Mucosa of stomach (tissue), 1 donor: ENCODE results near the gene LSS.
A peak's percentile ranks its signal among the peaks of the same experiment; 100 is the strongest.

ENCODE experiments used
- H3K27me3 ChIP-seq: one replicate; pipeline ENCODE4 v1.7.0; 2013; ENCODE audit warnings: mild to moderate bottlenecking, low read length; ENCODE audit not compliant: control insufficient read depth, insufficient read depth
- H3K36me3 ChIP-seq: one replicate; pipeline ENCODE4 v1.7.0; 2013; ENCODE audit warnings: low read length; ENCODE audit not compliant: control insufficient read depth, insufficient read depth
- H3K4me1 ChIP-seq: one replicate; pipeline ENCODE4 v1.7.0; 2013; ENCODE audit warnings: mild to moderate bottlenecking, low read length; ENCODE audit not compliant: control insufficient read depth, insufficient read depth
- H3K4me3 ChIP-seq: one replicate; pipeline ENCODE4 v1.7.0; 2013; ENCODE audit warnings: low read length
- H3K9ac ChIP-seq: one replicate; pipeline ENCODE4 v1.7.0; 2013; ENCODE audit warnings: mild to moderate bottlenecking, low read length, moderate library complexity
- H3K9me3 ChIP-seq: one replicate; pipeline ENCODE4 v1.7.0; 2013; ENCODE audit warnings: mild to moderate bottlenecking, low read length, moderate library complexity; ENCODE audit not compliant: control insufficient read depth
- donor health status: Pancreatic carcinoma.

The LSS gene

GRCh38 chr21:46228345-46229051, at the start of gene LSS:
TSS of gene LSS (minus strand) at chr21:46228774. CDS start at chr21:46228745, 29 bp downstream.
- H3K4me1 ChIP-seq: peaks cover 23% of the 10 kb centered on the region
- H3K9ac ChIP-seq: peak within 1 kb of the TSS; percentile 65
- H3K4me3 ChIP-seq: peak within 1 kb of the TSS; percentile 32
- H3K36me3 ChIP-seq: peaks cover under 1% of the 10 kb centered on the region
- H3K9me3 ChIP-seq: no peaks in the 10 kb centered on the region
- H3K27me3 ChIP-seq: no peaks in the 10 kb centered on the region

GRCh38 chr21:46274797-46275390, 46.3 kb upstream of the LSS start:
- Histone ChIP-seq H3K27me3 (no peaks in the 10 kb centered on the region), H3K4me1 (no peaks in the 10 kb centered on the region), H3K9me3 (no peaks in the 10 kb centered on the region), H3K9ac (no peak overlapping the region), H3K36me3 (peaks cover 25% of the 10 kb centered on the region), H3K4me3 (no peak overlapping the region)

- Histone ChIP-seq H3K9me3 (no peaks in the 10 kb centered on the region), H3K27me3 (no peaks in the 10 kb centered on the region), H3K9ac (no peak overlapping the region), H3K4me3 (no peak overlapping the region), H3K36me3 (peaks cover 17% of the 10 kb centered on the region), H3K4me1 (no peaks in the 10 kb centered on the region)
Measured at GRCh38 chr21:46273341-46273740, 44.8 kb upstream of the LSS start.

GRCh38 chr21:46269466-46269865, 40.9 kb upstream of the LSS start:
- Histone ChIP-seq H3K36me3 (peaks cover 5% of the 10 kb centered on the region), H3K4me3 (no peak overlapping the region)

GRCh38 chr21:46268371-46268770, 39.8 kb upstream of the LSS start:
- peaks cover 12% of the 10 kb centered on the region for H3K36me3 ChIP-seq
- no peaks in the 10 kb centered on the region for H3K27me3 ChIP-seq
- H3K4me1 ChIP-seq: no peaks in the 10 kb centered on the region
- H3K9me3 ChIP-seq: no peaks in the 10 kb centered on the region
- no peak overlapping the region for H3K4me3 ChIP-seq
- H3K9ac ChIP-seq: no peak overlapping the region

More at GRCh38 chr21:46269466-46269865, 40.9 kb upstream of the LSS start:
- Histone ChIP-seq H3K9me3 (no peaks in the 10 kb centered on the region), H3K27me3 (no peaks in the 10 kb centered on the region), H3K4me1 (no peaks in the 10 kb centered on the region), H3K9ac (no peak overlapping the region)

- Histone ChIP-seq H3K36me3 (peaks cover 12% of the 10 kb centered on the region), H3K9ac (no peak overlapping the region), H3K9me3 (no peaks in the 10 kb centered on the region), H3K4me3 (no peak overlapping the region), H3K27me3 (no peaks in the 10 kb centered on the region), H3K4me1 (no peaks in the 10 kb centered on the region)
Measured at GRCh38 chr21:46266946-46267345, 38.4 kb upstream of the LSS start.

GRCh38 chr21:46265736-46266525, 37.4 kb upstream of the LSS start:
- Histone ChIP-seq H3K36me3 (peaks cover 17% of the 10 kb centered on the region), H3K27me3 (no peaks in the 10 kb centered on the region), H3K4me1 (no peaks in the 10 kb centered on the region), H3K9me3 (no peaks in the 10 kb centered on the region), H3K9ac (no peak overlapping the region), H3K4me3 (no peak overlapping the region)

- H3K4me1 ChIP-seq: no peaks in the 10 kb centered on the region
- H3K4me3 ChIP-seq: no peak overlapping the region
- H3K9me3 ChIP-seq: no peaks in the 10 kb centered on the region
- H3K36me3 ChIP-seq: peaks cover 22% of the 10 kb centered on the region
- H3K27me3 ChIP-seq: no peaks in the 10 kb centered on the region
- no peak overlapping the region for H3K9ac ChIP-seq
Measured at GRCh38 chr21:46264690-46265144, 36.1 kb upstream of the LSS start.

- Histone ChIP-seq H3K9ac (no peak overlapping the region), H3K9me3 (no peaks in the 10 kb centered on the region), H3K4me1 (no peaks in the 10 kb centered on the region), H3K36me3 (peaks cover 22% of the 10 kb centered on the region), H3K27me3 (no peaks in the 10 kb centered on the region), H3K4me3 (no peak overlapping the region)
Measured at GRCh38 chr21:46264046-46264689, 35.6 kb upstream of the LSS start.

GRCh38 chr21:46256501-46256994, 28.0 kb upstream of the LSS start:
- Histone ChIP-seq H3K9ac (no peak overlapping the region), H3K4me3 (no peak overlapping the region), H3K9me3 (no peaks in the 10 kb centered on the region), H3K27me3 (no peaks in the 10 kb centered on the region), H3K36me3 (peaks cover 34% of the 10 kb centered on the region), H3K4me1 (peaks cover 8% of the 10 kb centered on the region)

- H3K27me3 ChIP-seq: no peaks in the 10 kb centered on the region
- H3K4me1 ChIP-seq: peaks cover 12% of the 10 kb centered on the region
- H3K36me3 ChIP-seq: peaks cover 28% of the 10 kb centered on the region
- H3K9ac ChIP-seq: no peak overlapping the region
- no peaks in the 10 kb centered on the region for H3K9me3 ChIP-seq
- no peak overlapping the region for H3K4me3 ChIP-seq
Measured at GRCh38 chr21:46255758-46256337, 27.3 kb upstream of the LSS start.
